Activated CD4-positive, alpha-beta T cell treated with anti-CD3 and anti-CD28 coated beads for 36 hours (primary cell): ENCODE results near the gene CRY1. TPM values are rescaled to one million over a fixed set of nuclear protein-coding genes. Genes with fewer than 3 reads are reported as not detected.
A peak's percentile ranks its signal among the peaks of the same experiment; 100 is the strongest.

Source experiments
- ATAC-seq: fragments of 200-7000 bp; cut with Tn5 transposase; one replicate; pipeline ENCODE4 v1.10.0; 2021; ENCODE audit warnings: mild to moderate bottlenecking, moderate library complexity
- CTCF ChIA-PET: fragments of 350-600 bp; sonication (Branson Sonifier 250); formaldehyde crosslinking; loops from one replicate; lab custom pipeline; 2021; ENCODE audit warnings: antibody characterized with exemption; lab: Charles Lee
- POLR2A ChIA-PET: fragments of 350-600 bp; sonication (Branson Sonifier 250); formaldehyde crosslinking; loops from one replicate; lab custom pipeline; 2021; ENCODE audit warnings: antibody characterized with exemption, inconsistent platforms; lab: Charles Lee
- DNase-seq: peaks from one replicate; pipeline ENCODE4 v3.0.0-alpha.2; 2020
- H3K27ac Mint-ChIP-seq: one replicate; pipeline ENCODE4 v1.8.0; 2021; ENCODE audit warnings: mixed read lengths
- H3K27me3 Mint-ChIP-seq: one replicate; pipeline ENCODE4 v1.8.0; 2021; ENCODE audit warnings: mixed read lengths
- H3K36me3 Mint-ChIP-seq: one replicate; pipeline ENCODE4 v1.8.0; 2021; ENCODE audit warnings: low read depth, mixed read lengths
- H3K4me1 Mint-ChIP-seq: one replicate; pipeline ENCODE4 v1.8.0; 2021; ENCODE audit warnings: mixed read lengths
- H3K4me3 Mint-ChIP-seq: one replicate; pipeline ENCODE4 v1.8.0; 2021; ENCODE audit warnings: mild to moderate bottlenecking, moderate library complexity, mixed read lengths
- H3K9me3 Mint-ChIP-seq: one replicate; pipeline ENCODE4 v1.8.0; 2021; ENCODE audit warnings: low read depth, mixed read lengths
- intact Hi-C, 2 experiments: fragments of 100-400 bp; cut with DNase I in 1 of 2; cut with micrococcal nuclease in 1 of 2; formaldehyde crosslinking; loops; one replicate each; pipeline versions ENCODE4 v1.14.2 to v1.15.1; 2022 to 2024; cut with DNase I, micrococcal nuclease
- total RNA-seq, 2 experiments: library from RNA; stranded (reverse); gene quantifications; one replicate each; pipeline ENCODE4 v1.2.3, GENCODE V29; 2021

CRY1 gene
- total RNA-seq, 2 experiments from 2014 or later = 14.8 to 17.7 TPM

GRCh38 chr12:107066691-107067090 lies 26.7 kb downstream of the CRY1 start:
- no peak overlapping the region for H3K27ac Mint-ChIP-seq
- H3K9me3 Mint-ChIP-seq = peaks cover 12% of the 10 kb centered on the region
- POLR2A ChIA-PET = no interaction called here
- intact Hi-C loops = no loop called here
- no peaks in the 10 kb centered on the region for H3K27me3 Mint-ChIP-seq
- peaks cover 15% of the 10 kb centered on the region for H3K36me3 Mint-ChIP-seq
- H3K4me1 Mint-ChIP-seq = no peaks in the 10 kb centered on the region
- no peak for ATAC-seq
- H3K4me3 Mint-ChIP-seq = no peak overlapping the region
- DNase-seq = no peak
- CTCF ChIA-PET = interaction anchor here (0.7 kb wide), 1 partner anchor 409 kb away, joined by 3 read pairs; no protein-coding TSS in a partner anchor

DNA sequence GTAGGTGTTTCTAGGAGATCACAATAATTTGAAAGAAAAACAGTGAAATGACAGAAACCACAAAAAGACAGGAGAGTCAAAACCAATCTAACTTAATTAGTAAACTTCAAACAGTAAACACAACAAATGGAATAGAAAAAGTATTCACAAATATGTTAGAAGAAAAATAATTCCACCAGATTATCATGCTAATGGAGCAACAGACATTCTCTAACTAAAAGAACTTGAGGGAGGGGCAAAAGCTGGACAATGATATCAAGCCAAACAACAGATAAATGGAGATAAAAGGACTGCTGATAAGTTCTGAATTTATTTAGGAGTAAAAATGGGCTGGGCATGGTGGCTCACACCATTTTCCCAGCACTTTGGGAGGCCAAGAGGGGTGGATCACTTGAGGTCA lies 28.7 kb downstream of the CRY1 start:
- H3K9me3 Mint-ChIP-seq = peaks cover 12% of the 10 kb centered on the region
- ChIA-PET POLR2A (no interaction called here), CTCF (no interaction called here)
- no peak overlapping the region for H3K4me3 Mint-ChIP-seq
- no peak for ATAC-seq
- H3K4me1 Mint-ChIP-seq = no peaks in the 10 kb centered on the region
- no peaks in the 10 kb centered on the region for H3K27me3 Mint-ChIP-seq
- H3K36me3 Mint-ChIP-seq = peaks cover 15% of the 10 kb centered on the region
- no peak overlapping the region for H3K27ac Mint-ChIP-seq
- intact Hi-C loops = no loop called here
- DNase-seq = no peak

DNA sequence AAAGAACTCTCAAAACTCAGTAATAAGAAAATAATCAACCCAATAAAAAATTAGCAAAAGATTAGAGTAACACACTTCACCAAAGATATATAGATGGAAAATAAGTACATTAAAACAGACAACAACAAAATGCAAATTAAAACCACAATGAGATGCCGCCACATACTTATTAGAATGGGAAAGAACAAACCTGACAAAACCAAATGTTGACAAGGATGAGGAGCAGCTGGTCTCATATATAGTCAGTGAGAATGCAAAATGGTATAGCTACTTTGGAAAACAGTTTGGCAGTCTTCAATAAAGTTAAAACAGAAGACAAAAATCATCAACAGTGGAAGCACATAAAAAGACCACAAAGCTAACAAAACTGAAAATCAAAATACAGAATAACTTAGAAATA lies 29.1 kb downstream of the CRY1 start:
- POLR2A ChIA-PET = no interaction called here
- H3K27ac Mint-ChIP-seq = no peak overlapping the region
- intact Hi-C loops = no loop called here

DNA sequence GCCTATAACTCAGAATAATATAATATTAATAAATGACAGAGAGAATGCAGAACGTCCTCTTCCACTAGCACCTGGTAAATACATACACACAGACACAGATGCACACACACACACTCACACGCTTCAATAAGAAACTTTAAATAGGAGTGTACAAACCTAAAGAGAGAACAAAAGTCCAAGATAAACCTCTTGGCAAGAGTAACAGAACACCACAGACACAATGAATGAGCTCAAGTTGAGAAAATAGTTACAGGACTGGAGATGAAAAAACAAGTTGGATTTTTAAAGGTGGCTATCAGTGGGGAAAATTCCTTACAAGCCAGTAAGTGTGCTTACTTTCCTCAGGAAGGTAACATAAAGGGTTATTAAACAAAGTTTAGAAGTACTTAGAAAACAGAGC lies 35.2 kb downstream of the CRY1 start:
- H3K27me3 Mint-ChIP-seq = no peaks in the 10 kb centered on the region
- intact Hi-C loops = no loop called here
- no peak overlapping the region for H3K27ac Mint-ChIP-seq
- ATAC-seq (no peak), DNase-seq (no peak)
- ChIA-PET POLR2A (no interaction called here), CTCF (no interaction called here)
- H3K4me3 Mint-ChIP-seq = no peak overlapping the region
- peaks cover 6% of the 10 kb centered on the region for H3K36me3 Mint-ChIP-seq
- peaks cover 14% of the 10 kb centered on the region for H3K4me1 Mint-ChIP-seq
- peaks cover 6% of the 10 kb centered on the region for H3K9me3 Mint-ChIP-seq

More for the DNA sequence above, 29.1 kb downstream of the CRY1 start:
- ATAC-seq (no peak), DNase-seq (no peak)
- Mint-ChIP-seq H3K4me3 (no peak overlapping the region), H3K27me3 (no peaks in the 10 kb centered on the region), H3K9me3 (peaks cover 12% of the 10 kb centered on the region), H3K4me1 (no peaks in the 10 kb centered on the region), H3K36me3 (peaks cover 15% of the 10 kb centered on the region)
- CTCF ChIA-PET = no interaction called here

- Mint-ChIP-seq H3K9me3 (peaks cover 11% of the 10 kb centered on the region), H3K27me3 (no peaks in the 10 kb centered on the region), H3K27ac (no peak overlapping the region), H3K4me1 (peaks cover 14% of the 10 kb centered on the region), H3K36me3 (peaks cover 11% of the 10 kb centered on the region), H3K4me3 (no peak overlapping the region)
- ChIA-PET CTCF (interaction anchor here (0.6 kb wide), 1 partner anchor 22 kb away, joined by 3 read pairs; no protein-coding TSS in a partner anchor), POLR2A (interaction anchor here (0.6 kb wide), 1 partner anchor 503 kb away, joined by 4 read pairs; no protein-coding TSS in a partner anchor)
- intact Hi-C loops = no loop called here
- DNase-seq (no peak), ATAC-seq (peak; percentile 36)
These were observed 36.1 kb downstream of the CRY1 start for GRCh38 chr12:107057071-107057834.

DNA sequence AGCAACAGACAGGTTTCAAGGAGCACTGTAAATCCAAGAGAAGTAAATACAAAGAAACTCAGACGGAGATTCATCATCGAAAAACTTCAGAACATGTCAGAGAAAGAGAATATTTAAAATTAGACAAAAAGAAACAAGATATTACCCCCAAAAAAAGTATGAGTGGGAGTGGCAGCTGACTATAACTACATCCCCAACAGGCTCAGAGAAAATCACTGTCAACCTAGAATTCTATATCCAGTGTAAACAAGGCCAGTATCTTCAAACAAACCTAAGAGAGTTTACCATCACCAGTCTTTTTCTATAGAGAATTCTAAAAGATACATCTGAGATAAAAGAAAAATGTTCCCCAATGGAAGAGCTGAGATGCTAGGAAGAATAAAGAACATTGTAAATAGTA lies 39.6 kb downstream of the CRY1 start:
- POLR2A ChIA-PET = no interaction called here
- CTCF ChIA-PET = interaction anchor here (1.2 kb wide), 1 partner anchor 25 kb away, joined by 4 read pairs; no protein-coding TSS in a partner anchor
- DNase-seq = no peak
- Mint-ChIP-seq H3K36me3 (peaks cover 23% of the 10 kb centered on the region), H3K4me1 (peaks cover 20% of the 10 kb centered on the region), H3K4me3 (no peak overlapping the region), H3K9me3 (peaks cover 14% of the 10 kb centered on the region), H3K27me3 (no peaks in the 10 kb centered on the region), H3K27ac (no peak overlapping the region)
- ATAC-seq = no peak
- intact Hi-C loops = no loop called here

- Mint-ChIP-seq H3K4me1 (peaks cover 6% of the 10 kb centered on the region), H3K4me3 (no peak overlapping the region), H3K9me3 (peaks cover 26% of the 10 kb centered on the region), H3K27ac (no peak overlapping the region), H3K36me3 (peaks cover 33% of the 10 kb centered on the region), H3K27me3 (no peaks in the 10 kb centered on the region)
- intact Hi-C loops = no loop called here
- ChIA-PET POLR2A (no interaction called here), CTCF (no interaction called here)
- DNase-seq (no peak), ATAC-seq (no peak)
These were observed 48.2 kb downstream of the CRY1 start for GRCh38 chr12:107045186-107045585.

DNA sequence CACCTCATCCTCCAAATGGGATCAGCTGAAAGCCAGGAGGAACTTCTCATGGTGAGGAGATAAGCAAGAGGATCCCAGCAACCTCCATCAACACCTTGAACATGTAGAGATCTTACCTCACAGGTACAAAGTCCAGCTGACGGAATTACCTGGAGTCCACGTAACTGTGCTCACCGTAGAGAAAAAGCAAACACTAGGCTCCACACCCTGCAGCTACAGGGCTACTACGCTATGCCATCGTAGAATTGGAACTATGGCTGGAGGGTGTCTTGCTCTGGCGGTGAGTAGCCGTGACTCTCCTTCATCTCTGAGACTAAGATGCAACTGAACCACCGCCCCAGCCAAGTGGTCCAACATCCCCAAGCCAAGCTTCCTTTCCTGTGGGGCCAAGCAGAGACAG lies 50.5 kb downstream of the CRY1 start:
- no peak overlapping the region for H3K27ac Mint-ChIP-seq
- H3K36me3 Mint-ChIP-seq = peaks cover 34% of the 10 kb centered on the region
- intact Hi-C loops = no loop called here
- DNase-seq (no peak), ATAC-seq (no peak)
- no peaks in the 10 kb centered on the region for H3K27me3 Mint-ChIP-seq
- POLR2A ChIA-PET = no interaction called here
- peaks cover 23% of the 10 kb centered on the region for H3K9me3 Mint-ChIP-seq
- H3K4me3 Mint-ChIP-seq = no peak overlapping the region
- H3K4me1 Mint-ChIP-seq = peaks cover 15% of the 10 kb centered on the region
- CTCF ChIA-PET = interaction anchor here (0.9 kb wide), 1 partner anchor 36 kb away, joined by 3 read pairs; no protein-coding TSS in a partner anchor

- CTCF ChIA-PET = interaction anchor here (0.8 kb wide), 1 partner anchor 8 kb away, joined by 3 read pairs; no protein-coding TSS in a partner anchor
- Mint-ChIP-seq H3K27me3 (no peaks in the 10 kb centered on the region), H3K4me1 (peaks cover 29% of the 10 kb centered on the region), H3K4me3 (no peak overlapping the region), H3K36me3 (peaks cover 25% of the 10 kb centered on the region), H3K9me3 (peaks cover 2% of the 10 kb centered on the region), H3K27ac (no peak overlapping the region)
- intact Hi-C loops = no loop called here
- ATAC-seq = no peak
- no peak for DNase-seq
- POLR2A ChIA-PET = no interaction called here
These were observed 57.6 kb downstream of the CRY1 start for GRCh38 chr12:107035733-107036132.

DNA sequence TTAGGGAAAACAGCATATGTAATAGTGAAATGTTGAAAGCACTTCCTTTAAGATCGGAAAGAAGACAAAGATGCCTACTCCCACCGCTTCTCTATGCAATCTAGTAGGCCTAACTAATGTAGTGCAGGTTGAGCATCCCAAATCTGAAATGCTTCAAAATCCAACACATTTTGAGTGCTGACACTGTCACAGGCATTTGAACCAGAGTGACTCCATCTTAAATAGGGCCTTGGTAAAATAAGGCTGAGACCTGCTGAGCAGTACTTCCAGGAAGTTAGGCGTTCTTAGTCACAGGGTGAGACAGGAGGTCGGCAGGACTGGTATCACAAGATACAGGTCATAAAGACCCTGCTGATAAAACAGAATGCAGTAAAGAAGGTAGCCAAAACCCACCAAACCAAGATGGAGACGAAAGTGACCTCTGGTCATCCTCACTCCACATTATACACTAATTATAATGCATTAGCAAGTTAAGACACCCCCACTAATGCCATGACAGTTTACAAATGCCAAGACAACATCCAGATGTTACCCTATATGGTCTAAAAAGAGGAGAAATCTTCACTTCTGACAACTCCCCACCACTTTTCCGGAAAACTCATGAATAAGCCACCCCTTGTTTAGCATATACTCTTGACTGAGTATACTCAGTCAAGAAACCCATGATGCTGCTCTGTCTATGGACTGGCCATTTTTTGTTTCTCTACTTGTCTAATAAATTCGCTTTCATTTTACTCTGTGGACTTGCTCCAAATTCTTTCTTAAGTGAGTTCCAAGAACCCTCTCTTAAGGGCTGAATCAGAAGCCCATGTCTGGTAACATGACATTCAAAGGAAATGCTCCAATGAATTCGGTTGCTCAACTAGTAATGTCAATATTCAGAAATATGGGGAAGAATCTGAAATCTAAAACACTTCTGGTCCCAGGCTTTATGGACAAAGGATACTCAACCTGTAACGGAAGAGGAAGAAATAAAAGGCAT lies 59.3 kb downstream of the CRY1 start:
- H3K4me3 Mint-ChIP-seq = no peak overlapping the region
- ChIA-PET POLR2A (no interaction called here), CTCF (no interaction called here)
- H3K4me1 Mint-ChIP-seq = peaks cover 39% of the 10 kb centered on the region
- peaks cover 20% of the 10 kb centered on the region for H3K36me3 Mint-ChIP-seq
- no peaks in the 10 kb centered on the region for H3K9me3 Mint-ChIP-seq
- ATAC-seq = no peak
- no peak for DNase-seq
- H3K27me3 Mint-ChIP-seq = no peaks in the 10 kb centered on the region
- H3K27ac Mint-ChIP-seq = no peak overlapping the region
- intact Hi-C loops = no loop called here

DNA sequence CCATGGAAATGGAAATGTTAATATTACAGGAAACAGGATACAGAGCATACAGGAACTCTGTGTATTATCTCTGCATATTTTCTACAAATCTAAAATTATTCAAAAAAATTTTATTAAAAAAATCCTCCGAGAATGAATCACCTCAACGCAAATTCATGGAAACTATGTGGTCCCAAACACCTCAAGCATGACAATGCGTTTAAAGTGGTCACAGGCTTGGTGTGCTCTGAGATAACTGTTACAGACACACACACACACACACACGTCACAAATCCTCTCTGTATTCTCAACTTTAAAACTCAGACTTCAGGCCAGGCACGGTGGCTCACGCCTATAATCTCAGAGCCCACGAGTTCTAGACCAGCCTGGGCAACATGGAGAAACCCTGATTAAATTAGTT lies 61.1 kb downstream of the CRY1 start:
- no peaks in the 10 kb centered on the region for H3K27me3 Mint-ChIP-seq
- H3K9me3 Mint-ChIP-seq = no peaks in the 10 kb centered on the region
- CTCF ChIA-PET = no interaction called here
- DNase-seq = no peak
- H3K4me3 Mint-ChIP-seq = no peak overlapping the region
- no peak overlapping the region for H3K27ac Mint-ChIP-seq
- intact Hi-C loops = no loop called here
- POLR2A ChIA-PET = no interaction called here
- H3K36me3 Mint-ChIP-seq = peaks cover 12% of the 10 kb centered on the region
- peaks cover 43% of the 10 kb centered on the region for H3K4me1 Mint-ChIP-seq
- no peak for ATAC-seq
